Brain microvascular endothelial cell (primary cell): ENCODE results near the gene ODC1.

Experiments used
- DNase-seq: peaks from one replicate; pipeline ENCODE4 v3.0.0-alpha.2; 2020
- H3K27ac ChIP-seq: fragments of 250-450 bp; sonication (Bioruptor Pico); 2 replicates; pipeline ENCODE4 v1.5.1; 2020; ENCODE audit warnings: mild to moderate bottlenecking, moderate library complexity
- H3K27me3 ChIP-seq: fragments of 250-450 bp; sonication (Bioruptor Pico); replicated peaks from 2 replicates; pipeline ENCODE4 v1.5.1; 2020; ENCODE audit warnings: mild to moderate bottlenecking
- H3K36me3 ChIP-seq: fragments of 250-450 bp; sonication (Bioruptor Pico); replicated peaks from 2 replicates; pipeline ENCODE4 v1.5.1; 2020; ENCODE audit warnings: mild to moderate bottlenecking
- H3K4me3 ChIP-seq: 2 replicates; pipeline ENCODE4 v1.5.1; 2011; ENCODE audit warnings: low read depth, mild to moderate bottlenecking, control low read depth, low read length, moderate library complexity
- in situ Hi-C: cut with HindIII; loops from 2 replicates; pipeline ENCODE4 v1.10.0; 2017; ENCODE audit warnings: low sequenced_read_pairs, low pct_ligation_motif_present
- TF ChIP-seq, protein P1 (sequence below): IDR thresholded peaks from 2 replicates; pipeline ENCODE4 v1.5.1; 2011; ENCODE audit warnings: low read depth, mild to moderate bottlenecking, moderate library complexity, low read length, control low read depth, inconsistent platforms; ENCODE audit errors: missing control alignments

Gene ODC1

GRCh38 chr2:10433264-10433946 is 14.7 kb downstream of the ODC1 start:
- in situ Hi-C loops = loop anchor here (25.0 kb wide), 1 partner anchor 321 kb away; the partner anchor contains the start of gene RRM2
- H3K27me3 ChIP-seq = no peaks in the 10 kb centered on the region
- H3K27ac ChIP-seq = no peak overlapping the region
- DNase-seq = no peak
- H3K36me3 ChIP-seq = no peaks in the 10 kb centered on the region
- H3K4me3 ChIP-seq = no peak overlapping the region
- TF ChIP-seq, protein P1, sequence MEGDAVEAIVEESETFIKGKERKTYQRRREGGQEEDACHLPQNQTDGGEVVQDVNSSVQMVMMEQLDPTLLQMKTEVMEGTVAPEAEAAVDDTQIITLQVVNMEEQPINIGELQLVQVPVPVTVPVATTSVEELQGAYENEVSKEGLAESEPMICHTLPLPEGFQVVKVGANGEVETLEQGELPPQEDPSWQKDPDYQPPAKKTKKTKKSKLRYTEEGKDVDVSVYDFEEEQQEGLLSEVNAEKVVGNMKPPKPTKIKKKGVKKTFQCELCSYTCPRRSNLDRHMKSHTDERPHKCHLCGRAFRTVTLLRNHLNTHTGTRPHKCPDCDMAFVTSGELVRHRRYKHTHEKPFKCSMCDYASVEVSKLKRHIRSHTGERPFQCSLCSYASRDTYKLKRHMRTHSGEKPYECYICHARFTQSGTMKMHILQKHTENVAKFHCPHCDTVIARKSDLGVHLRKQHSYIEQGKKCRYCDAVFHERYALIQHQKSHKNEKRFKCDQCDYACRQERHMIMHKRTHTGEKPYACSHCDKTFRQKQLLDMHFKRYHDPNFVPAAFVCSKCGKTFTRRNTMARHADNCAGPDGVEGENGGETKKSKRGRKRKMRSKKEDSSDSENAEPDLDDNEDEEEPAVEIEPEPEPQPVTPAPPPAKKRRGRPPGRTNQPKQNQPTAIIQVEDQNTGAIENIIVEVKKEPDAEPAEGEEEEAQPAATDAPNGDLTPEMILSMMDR = no peak

DNA sequence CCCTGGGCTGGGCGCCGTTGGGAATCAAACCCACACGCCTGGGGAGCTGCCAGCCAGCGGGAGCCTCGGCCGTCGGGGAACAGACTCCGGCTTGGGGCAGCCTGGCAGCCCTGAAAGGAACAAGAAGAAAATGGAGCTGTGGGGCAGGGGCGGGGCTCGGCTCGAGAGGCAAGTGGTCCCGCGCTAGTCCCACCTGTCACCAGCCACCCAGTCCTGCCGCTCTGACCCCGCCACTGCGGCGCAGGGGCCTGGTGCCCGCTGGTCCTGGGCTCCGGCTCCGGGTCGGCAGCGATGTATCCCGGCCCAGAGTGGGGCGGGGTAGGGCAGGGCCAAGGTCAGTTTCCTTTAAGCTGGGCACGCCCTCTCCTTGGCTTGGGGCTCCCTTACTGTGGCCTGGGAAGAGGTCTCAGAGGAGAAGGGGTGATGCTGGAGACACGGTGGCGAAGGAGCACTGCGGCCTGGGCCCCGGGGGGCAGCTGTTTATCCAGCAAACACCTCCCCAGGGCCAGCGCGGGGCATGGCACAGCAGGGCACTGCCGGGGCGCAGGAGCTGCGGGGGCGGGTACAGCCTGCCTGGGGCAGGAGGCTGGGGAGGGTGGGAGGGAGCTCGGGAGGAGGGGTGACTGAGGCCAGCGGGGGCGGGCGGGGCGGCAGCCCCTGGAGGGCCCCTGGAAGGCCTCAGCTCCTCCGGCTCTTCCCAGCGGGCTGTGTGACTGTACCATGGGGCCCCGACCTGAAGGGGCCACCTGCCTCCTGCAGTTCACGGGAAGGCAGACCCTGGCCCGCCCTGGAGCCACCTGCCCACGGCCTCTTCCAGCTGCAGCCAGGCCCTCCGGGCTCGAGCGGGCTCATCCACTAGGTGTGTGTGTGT is 15.6 kb downstream of the ODC1 start:
- no peak overlapping the region for H3K27ac ChIP-seq
- no peaks in the 10 kb centered on the region for H3K27me3 ChIP-seq
- peak overlapping the region; percentile 42 for H3K4me3 ChIP-seq
- TF ChIP-seq, protein P1 = no peak
- in situ Hi-C loops = loop anchor here (25.0 kb wide), 1 partner anchor 320 kb away; the partner anchor contains the start of gene RRM2
- no peaks in the 10 kb centered on the region for H3K36me3 ChIP-seq
- DNase-seq = no peak

GRCh38 chr2:10431797-10432196 is 16.3 kb downstream of the ODC1 start:
- TF ChIP-seq, protein P1 = no peak
- no peaks in the 10 kb centered on the region for H3K36me3 ChIP-seq
- H3K27ac ChIP-seq = no peak overlapping the region
- in situ Hi-C loops = loop anchor here (25.0 kb wide), 1 partner anchor 319 kb away; the partner anchor contains the start of gene RRM2
- DNase-seq = no peak
- H3K4me3 ChIP-seq = no peak overlapping the region
- H3K27me3 ChIP-seq = no peaks in the 10 kb centered on the region

DNA sequence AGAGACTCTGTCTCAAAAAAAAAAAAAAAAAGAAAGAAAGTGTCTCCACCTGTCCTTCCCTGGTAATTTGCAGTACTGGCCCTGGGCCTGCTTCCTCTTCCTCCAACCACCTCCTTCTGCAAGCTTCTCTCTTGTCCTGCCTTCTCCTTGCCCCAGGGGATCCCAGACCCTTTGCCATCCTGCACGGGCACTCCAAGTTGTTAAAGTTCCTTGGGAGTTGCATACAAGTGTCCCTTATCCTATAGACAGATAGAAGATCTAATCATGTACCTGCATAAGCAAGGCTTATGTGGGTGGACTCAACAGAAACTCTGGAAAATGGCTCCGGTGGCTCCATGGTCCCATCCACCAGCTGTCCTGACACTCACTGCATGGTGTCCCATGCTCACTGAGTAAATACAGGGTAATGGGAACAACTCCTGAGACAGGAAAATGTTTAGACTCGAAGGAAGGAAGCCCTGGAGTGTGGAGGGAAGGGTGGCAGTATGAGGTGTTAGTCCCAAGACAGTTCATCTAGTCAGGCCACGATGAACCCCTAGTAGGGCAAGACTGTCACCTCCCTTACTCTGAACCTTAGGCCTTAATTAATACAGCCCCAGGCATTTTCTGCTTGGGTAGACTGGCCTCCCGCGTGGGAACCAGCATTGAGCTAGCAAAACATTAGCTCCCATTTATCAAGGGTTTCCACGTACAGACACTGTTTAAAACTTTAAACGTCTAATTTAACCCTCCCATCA is 17.1 kb downstream of the ODC1 start:
- Histone ChIP-seq H3K27ac (no peak overlapping the region), H3K4me3 (no peak overlapping the region), H3K36me3 (no peaks in the 10 kb centered on the region), H3K27me3 (no peaks in the 10 kb centered on the region)
- in situ Hi-C loops = loop anchor here (25.0 kb wide), 1 partner anchor 319 kb away; the partner anchor contains the start of gene RRM2
- TF ChIP-seq, protein P1 = no peak
- no peak for DNase-seq

DNA sequence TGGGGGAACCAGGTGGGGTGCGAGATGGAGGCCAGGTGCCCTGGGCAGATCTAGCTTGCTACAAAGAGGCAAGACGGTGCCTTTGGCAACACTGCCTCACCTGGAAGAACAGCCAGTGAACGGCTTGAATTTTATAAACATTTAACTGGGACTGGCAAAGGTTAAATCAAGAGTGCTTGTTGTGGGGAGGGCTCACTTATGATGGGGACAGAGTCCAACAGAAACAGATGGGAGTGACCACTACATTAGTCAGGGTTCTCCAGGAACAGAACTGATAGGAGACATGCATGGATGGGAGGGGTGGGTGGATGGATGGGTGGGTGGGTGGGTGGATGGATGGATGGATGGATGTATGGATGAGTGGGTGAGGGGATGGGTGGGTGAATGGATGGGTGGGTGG is 19.2 kb downstream of the ODC1 start:
- no peaks in the 10 kb centered on the region for H3K36me3 ChIP-seq
- in situ Hi-C loops = loop anchor here (25.0 kb wide), 1 partner anchor 317 kb away; the partner anchor contains the start of gene RRM2
- DNase-seq = no peak
- TF ChIP-seq, protein P1 = no peak
- no peak overlapping the region for H3K27ac ChIP-seq
- no peak overlapping the region for H3K4me3 ChIP-seq
- no peaks in the 10 kb centered on the region for H3K27me3 ChIP-seq
